GM21381 (cell line): ENCODE measurements around the gene SLC22A4.
A peak's percentile ranks its signal among the peaks of the same experiment; 100 is the strongest.

ENCODE experiments used
- ATAC-seq: cut with Tn5 transposase; IDR thresholded peaks from one replicate; pipeline ENCODE4 v1.9.1; 2021; ENCODE audit warnings: mild to moderate bottlenecking, moderate library complexity; ENCODE audit not compliant: unreplicated experiment

The SLC22A4 gene

DNA sequence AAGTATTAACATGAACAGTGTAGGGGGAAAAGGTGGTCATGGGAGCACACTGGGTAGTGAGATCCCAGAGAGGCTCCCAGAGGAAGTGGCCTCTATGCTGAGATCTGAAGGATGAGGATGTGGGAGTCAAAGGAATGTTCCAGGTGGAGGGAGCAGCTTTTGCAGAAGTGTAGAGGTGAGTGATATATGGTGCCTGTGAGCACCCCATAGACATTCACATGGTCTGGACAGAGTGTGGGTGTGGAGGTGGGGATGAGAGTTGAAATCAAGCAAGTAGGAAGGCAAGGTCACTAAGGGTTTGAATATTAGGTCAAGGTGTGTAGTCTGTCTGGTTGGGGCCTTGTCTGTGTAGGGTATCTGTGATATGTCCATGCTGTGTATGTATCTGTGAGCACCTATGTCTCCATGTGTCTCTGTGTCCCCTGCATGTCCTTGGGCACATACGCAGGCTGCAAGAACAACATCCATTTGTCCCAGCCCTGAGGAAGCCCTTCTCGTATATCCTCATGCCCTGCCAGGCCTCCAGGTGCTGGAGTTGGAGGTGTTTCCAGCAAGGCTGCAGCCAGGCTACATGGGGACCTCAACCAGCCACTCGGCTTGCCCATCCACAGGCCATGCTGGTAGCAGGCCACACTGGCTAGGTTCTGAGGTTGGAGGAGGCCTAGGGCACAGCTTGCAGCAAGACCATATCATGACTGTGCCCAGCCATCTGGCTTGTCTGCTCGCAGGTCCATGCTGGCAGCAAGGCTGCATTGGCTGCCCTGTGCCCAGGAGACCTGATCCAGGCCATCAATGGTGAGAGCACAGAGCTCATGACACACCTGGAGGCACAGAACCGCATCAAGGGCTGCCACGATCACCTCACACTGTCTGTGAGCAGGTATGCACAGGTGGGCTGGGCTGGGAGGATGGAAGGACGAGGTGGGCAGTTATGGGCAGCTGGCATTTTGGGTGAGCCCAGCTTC, 32.0 kb upstream of the SLC22A4 start:
- ATAC-seq: no peak

DNA sequence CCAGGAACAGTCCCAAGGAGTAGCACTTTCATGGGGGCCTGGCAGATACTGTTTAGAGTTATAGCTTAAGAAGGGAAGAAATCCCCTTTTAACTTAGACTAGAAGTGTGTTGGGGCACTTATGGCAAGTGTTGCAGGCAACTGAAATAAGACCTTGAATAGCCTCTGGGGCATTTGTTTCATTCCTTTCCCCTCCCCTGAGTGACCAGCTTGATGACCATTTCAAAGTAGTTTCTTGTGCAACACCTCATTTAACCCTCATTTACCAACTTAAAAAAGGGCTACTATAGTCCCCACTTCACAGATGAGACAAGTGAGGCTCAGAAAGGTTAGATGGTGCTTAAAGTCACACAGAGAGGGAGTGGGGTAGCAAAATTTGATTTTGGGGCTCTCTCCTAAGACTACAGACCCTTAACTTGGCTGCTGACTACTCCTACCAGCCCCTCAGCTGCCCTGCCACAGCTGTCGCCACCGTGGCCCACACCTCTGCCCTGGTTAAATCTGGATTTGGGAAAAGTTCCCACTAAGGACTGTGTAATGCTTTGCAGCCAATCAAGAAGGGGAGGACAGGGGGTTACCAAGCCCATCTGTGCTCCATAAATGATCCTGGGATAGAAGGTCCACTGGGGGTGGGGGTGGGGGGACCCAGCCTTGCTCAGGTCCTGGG, 31.2 kb upstream of the SLC22A4 start:
- no peak for ATAC-seq

DNA sequence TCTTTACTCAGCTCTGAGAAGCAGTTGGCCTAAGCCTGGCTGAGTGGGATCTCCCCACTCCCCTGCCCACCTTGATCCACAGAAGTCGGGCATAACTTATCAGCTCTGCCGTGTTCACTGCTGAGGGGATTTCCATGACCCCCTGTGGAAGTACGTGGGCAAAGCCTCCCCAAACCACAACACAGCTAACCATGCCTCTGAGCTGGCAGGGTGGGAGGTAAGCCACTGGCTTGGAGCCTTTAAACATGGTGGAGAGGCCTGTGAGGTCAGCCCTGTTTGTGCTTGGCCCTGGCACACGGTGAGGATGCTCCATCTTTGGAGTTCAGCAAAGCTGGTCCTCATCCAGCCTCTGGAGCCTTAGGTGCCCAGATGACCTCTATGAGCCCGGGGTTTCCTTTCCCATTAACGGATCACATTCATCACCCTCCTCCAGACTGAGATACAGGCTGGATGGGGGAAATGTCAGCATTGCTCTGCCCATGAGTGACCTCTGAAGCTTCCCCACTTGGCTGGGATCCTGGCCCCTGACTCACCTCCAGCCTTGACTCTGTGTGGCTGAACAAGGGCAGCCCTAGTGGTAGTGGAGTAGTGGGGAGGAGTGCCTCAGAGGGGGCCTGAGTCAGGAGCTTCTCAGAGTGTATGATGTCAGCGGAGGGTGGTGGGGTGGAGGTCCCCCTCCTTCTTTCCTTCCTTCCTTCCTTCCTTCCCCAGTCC, 30.5 kb upstream of the SLC22A4 start:
- no peak for ATAC-seq

DNA sequence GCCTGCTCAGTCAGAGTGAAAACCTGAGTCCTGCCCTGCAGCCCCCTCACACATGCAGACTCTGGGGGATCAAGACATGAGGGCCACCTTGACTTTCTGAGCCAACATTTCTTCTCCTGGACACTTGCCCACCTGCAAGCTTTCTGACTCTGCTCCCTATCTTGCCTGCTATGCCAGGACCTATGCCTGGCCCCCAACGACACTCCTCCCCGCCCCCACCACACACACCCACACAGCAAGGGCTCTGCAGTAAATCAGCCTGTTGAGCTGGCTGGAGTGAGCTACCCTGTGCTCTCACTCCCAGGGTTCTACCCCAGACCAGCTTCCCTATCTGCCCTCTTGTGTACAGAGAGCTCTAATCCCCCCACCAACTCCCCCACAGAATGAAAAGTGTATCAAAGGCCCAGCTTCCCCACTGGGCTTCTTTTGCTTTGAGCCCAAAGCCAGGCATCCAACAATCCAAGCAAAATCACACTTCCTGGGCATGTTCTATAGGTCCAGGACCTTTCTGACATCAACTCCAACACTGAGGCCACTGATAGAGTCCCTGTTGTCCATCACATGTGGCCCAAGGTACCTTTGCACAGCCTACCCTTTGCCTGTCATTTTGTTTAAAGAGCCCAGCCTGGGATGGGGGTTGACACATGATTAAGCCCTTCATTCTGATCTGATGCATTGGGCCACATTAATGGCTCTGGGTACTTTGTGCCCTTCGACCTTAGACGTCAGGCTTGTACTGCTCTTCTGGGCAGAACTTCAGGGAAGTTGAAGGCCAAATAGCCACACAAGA, 29.5 kb upstream of the SLC22A4 start:
- no peak for ATAC-seq

DNA sequence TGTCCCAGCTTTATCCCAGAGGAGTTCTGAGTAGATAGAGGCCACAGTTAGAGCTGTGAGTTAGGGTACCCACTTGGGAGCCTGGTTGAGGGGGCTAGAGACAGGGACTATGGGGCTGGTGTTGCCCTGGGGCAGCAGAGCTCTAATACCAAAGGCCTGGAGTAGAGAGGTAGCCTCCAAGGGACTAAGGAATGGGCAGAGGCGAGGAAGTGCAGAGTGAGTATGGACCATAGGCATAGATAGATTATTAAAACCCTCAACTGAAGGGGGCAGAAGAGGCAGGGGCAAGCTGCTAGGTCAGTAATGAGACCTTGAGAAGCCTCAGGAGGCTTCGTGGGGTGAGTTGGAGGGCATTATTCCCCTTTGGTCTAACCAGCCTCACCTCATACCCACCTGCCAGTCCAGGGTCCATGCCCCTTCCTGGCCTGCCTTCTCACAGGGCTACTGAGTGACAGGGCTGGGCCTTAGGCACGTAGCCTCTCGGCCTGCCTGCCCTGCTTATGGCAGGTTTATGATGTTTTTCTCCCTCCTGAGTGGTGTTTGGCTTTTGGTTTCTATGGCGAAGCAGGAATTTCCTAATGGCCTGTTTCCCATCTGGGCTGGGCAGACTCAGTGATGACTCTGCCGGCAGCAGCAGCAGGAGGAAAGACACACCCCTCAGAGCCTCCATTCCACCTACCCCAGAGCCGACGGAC, 28.7 kb upstream of the SLC22A4 start:
- ATAC-seq: no peak

DNA sequence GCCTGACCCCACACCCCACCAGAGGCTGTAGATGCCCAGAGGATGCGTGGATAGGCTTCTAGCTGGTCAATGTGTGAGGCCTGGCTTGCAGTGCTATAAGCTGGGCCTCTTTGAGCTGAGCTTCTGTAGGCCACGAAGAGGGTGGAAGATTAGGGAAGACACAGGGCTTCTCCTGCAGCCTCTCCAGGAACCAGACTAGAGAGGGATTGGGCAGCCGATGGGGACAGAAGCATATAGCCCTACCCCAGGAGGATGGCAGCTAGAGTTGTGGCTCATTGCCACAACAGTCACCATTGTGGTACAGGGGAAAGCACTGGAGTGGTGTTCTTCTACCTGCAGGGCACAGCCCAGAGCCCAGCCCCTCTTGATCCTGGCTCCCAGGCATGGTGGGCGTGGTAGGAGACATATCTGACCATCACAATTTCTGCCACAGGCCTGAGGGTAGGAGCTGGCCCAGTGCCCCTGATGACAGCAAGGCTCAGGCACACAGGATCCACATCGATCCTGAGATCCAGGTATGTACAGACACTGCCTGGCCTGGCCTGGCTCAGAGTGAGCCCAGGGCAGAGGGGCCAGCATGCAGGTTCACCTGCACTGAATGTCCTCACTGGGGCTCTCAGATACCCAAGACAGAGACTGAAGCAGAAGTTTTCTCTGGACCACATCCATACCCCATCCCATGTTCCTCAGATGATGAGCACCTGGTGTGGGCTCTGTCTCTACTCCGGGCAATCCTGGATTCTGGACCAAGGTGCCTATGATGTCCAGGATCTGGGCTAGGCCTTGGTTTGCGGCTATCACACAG, 28.0 kb upstream of the SLC22A4 start:
- no peak for ATAC-seq

DNA sequence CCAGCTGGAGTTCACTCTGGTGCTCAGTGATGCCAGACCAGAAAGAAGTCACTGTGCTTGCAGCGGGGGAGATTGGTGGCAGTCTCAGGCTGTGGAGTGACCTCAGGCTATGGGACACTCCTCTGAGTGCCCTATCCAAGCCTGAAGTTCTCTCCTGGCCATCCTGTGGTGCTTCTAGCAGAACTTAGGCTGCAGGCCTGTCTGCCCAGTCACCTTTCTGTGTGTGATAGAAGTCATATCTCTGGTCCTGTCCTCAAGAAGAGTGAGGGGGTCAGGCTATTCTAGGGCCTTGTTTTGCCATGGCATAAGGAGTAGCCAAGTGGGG, 27.4 kb upstream of the SLC22A4 start:
- ATAC-seq: no peak

DNA sequence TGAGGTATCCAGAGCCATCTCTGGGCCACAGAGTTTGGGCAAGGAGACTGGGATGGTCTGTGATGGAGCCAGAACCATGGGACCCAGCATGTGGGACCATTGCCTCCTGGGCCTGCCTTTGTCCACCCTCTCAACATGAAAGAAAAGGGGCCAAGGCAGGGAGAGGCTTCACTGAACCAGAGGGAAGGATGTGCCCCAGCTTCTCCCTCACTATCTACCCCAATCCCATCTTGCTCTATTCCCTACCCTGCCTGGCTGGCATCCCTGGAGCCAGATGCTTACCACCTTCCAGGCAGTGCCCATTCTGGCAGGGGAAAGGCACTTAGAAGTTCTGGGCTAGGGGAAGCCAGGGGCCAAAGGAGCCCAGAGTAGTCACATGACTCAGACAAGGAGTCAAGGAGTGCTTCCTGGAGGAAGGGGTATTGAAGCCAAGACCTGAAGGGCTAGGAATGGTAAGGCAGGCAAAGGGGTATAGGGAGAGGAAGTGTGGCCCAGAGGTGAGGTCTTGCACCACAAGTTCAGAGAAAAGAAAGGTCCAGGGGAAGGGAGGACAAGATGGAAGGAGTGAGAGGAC, 26.9 kb upstream of the SLC22A4 start:
- ATAC-seq: no peak

DNA sequence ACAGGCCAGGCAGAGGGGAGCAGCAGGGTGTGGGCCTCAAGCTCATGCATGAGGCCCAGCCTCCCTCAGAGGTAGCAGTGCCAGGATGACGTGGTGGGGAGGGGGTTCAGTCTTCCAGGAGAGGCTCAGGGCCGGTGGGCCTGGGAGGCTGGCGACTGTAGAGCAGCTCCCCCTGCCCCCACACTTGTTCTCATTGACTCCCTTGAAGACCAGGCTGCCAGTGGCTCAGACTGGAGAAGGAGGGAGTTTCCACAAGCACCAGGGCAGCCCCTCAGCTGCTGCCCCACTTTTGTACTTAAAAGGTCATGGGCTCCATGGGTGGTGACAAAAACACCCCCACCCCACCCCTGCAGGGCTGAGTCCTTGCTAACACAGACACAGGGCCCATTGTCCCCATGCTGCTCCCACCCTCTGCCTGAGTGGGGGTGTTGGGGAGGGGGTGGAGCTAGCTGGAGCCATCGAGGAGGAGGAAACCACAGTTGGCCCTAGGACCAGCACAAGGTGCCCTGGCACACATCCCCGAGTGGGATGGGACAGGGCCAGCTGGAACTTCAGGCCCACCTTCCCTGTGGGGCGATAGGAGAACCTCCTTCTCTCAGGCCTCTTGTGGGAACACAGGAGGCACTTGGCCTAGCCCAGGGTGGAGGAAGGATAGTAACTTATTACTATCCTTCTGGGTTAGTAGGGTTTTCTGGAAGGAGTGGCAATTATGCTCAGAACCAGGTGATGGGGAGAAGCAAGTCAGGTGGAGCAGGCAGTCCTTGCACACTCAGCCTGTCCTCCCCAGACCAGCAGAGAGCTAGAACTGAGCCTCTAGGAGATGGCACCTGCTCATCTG, 26.0 kb upstream of the SLC22A4 start:
- no peak for ATAC-seq

DNA sequence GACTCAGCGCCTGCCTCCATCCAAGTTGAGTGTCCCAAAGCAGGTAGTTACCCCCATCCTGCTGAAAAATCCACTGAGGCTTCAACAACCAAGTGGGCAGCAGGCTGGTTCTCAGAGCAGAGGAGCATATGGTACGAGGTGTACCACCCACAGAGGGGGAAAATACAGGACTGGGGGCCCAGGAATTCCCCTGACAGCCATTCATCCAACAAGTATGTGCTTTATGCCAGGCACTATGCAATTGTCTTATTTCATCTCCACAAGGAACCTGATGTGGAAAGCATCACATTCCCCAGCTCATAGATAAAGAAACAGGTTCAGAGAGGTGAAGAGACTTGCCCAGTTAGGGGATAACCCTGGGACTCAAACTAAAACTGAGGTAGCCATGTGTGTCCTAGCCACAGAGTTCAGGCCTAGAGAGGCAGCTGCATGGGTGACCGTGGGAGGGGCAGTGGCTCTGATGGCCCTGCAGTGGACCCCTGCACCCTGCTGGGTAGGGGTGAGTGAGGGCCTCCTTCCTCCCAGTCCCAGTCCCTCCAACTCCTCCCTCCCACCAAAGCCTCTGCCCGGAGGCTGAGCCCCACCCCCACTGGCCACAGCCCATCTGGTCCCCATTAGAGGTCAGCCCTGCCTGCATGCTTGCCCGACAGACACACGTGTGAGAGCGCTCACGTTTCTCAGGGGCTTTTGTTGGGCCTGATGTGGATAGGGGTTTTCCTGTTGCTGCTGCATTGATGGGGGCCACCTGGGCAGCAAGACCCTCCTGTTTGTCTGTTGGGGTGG, 25.2 kb upstream of the SLC22A4 start:
- ATAC-seq: peak; percentile 56

DNA sequence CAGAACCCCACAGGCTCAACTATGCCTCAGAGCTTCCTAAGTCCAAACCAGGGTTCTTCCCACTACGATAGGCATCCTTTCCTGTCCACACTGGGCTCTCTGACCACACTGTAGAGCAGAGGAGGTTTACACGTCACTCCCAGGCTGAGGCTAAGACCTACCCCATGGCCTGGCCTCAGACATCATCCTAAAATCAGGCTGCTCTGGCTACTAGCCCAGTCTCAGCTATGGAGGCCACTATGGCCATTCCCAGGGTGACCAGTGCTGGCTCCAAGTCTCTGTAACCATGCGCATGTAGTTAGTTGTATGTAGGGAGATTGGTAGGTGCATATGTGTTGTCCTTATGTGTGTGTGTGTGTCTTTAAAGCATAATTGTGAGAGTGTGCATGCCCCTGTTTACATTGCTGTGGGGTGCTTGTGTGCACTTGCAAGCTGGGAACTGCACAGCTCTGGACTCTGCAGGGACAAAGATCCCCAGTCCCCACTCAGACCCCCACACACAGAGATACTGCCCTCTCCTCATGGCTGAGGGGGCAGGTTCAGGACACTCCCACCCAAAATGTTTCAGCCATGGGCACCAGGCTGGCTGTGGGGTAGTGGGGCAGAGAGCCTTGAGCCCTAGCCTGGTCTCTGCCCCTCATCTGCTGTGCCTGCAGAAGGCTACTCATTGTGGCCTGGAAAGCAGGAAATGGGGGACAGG, 24.4 kb upstream of the SLC22A4 start:
- ATAC-seq: no peak

DNA sequence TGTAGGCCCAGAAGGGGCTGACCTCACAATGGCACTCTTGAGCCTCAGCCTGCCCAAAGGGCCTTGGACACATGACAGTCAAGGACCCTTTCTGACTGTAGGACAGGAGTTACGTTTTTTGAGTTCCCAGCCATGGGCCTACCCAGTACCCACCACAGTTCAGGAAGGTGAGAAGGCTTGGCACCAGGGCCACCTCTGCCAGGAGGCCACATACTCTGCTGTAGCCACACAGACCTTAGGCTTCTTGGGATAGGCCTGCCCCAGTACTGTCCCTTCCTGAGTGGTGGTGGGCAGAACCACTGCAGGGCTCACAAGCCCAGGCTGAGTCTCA, 23.9 kb upstream of the SLC22A4 start:
- no peak for ATAC-seq

DNA sequence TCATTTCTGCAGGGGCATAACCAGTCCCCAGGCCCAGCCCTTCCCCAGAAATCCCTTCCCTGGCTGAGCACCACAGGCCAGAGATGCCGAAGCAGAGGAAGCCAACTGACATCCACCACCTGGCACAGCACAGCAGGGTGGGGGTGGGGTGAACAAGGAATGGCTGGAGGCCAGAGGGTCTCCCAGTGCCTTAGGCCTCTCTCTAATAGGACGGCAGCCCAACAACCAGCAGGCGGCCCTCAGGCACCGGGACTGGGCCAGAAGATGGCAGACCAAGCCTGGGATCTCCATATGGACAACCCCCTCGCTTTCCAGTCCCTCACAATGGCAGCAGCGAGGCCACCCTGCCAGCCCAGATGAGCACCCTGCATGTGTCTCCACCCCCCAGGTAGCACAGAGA, 23.5 kb upstream of the SLC22A4 start:
- no peak for ATAC-seq

DNA sequence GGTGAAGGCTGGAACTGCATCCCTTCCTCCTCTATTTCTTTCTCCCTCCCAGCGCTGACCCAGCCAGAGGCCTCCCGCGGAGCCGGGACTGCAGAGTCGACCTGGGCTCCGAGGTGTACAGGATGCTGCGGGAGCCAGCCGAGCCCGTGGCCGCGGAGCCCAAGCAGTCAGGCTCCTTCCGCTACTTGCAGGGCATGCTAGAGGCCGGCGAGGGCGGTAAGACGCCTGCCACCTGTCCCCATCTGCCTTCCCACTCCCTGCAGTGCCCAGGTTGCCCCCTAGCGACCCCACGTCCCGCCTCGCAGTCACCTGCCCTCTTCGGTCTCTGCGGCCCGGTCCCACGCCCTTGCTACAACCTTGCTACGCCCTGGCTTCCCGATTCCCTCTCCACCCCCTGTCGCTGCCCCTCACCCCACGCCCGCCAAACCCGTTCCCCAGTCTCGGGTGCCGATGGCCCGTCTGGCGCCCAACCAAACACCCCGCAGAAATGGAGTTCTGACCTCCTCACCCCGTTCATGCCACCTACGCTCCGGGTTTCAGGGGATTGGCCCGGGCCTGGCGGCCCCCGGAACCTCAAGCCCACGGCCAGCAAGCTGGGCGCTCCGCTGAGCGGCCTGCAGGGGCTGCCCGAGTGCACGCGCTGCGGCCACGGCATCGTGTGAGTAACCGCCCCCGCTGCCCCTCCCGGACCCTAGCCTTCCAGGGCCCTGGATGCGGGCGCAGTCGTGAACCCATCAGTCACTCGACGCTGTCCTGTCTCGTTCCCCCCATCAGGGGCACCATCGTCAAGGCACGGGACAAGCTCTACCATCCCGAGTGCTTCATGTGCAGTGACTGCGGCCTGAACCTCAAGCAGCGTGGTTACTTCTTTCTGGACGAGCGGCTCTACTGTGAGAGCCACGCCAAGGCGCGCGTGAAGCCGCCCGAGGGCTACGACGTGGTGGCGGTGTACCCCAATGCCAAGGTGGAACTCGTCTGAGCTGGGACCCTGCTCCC, 22.6 kb upstream of the SLC22A4 start:
- ATAC-seq: no peak

DNA sequence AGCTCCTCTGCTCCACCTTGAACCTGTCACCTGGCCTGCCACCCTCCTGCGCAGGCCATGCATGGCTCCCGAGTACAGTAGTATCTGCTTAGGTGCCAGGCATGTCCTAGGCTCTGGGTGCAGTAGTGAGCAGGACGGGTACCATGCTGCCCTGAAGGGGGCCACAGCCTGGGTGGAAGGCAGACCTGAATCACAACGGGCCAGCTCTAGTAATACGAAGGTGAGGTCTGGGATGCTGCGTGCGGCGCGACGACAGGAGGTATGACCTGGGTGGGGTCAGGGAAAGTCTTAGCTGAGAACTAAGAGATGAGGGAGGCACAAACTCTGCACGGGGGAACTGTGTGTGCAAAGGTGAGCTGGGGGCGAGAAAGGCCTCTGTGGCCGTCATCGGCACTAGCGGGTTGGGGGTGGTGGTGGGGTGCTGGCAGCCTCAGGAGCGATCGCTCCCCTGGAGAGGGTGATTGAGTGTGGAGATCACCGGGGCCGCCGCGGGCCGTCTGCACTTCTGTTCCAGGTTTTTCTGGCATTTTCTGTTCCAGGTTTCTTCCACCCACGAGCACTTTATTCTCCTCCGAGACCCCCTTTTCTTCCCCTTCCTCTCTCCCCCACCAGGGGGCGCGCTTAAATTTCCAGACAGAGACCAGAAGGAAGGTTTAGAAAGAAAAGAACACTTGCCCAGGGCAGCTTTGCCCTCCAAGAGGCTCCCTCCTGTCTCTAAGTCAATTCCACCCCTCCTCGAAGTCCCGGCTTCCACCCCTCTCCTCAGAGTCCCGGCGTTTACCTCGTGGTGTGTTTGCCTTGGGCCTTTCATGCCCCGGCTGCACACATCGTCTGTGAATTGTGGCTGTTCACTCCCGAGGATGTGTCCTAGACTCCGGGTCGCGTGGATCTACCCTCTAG, 21.6 kb upstream of the SLC22A4 start:
- no peak for ATAC-seq
